Peyer's patch (tissue), 4 donors: ENCODE measurements around the gene MOB4.

Experiments used
- CTCF ChIP-seq, 6 experiments: fragments of 450-650 bp in 4 of 6; fragments of 200-600 bp in 2 of 6; sonication (generic) in 1 of 6; IDR thresholded peaks; one replicate each; pipeline ENCODE4 v1.5.1; 2017 to 2019; ENCODE audit warnings: antibody characterized with exemption in 6 of 6, mild to moderate bottlenecking in 3 of 6, moderate library complexity in 1 of 6
- POLR2A ChIP-seq, 2 donors: fragments of 450-650 bp; IDR thresholded peaks; one replicate each; pipeline ENCODE4 v1.5.1; 2017; ENCODE audit warnings: antibody characterized with exemption in 2 of 2, mild to moderate bottlenecking in 2 of 2, moderate library complexity in 2 of 2

GRCh38 chr2:197543206-197543605 is 27.3 kb downstream of the MOB4 start:
- TF ChIP-seq CTCF (IDR thresholded peaks at IDR 0.05) (no peak), POLR2A (IDR thresholded peaks at IDR 0.05) (no peak)
